CD4-positive, alpha-beta T cell (primary cell): ENCODE data around the gene CTTNBP2. TPM values are rescaled to one million over a fixed set of nuclear protein-coding genes. Genes with fewer than 3 reads are reported as not detected.

Experiments
- ATAC-seq: fragments of 200-7000 bp; cut with Tn5 transposase; one replicate; pipeline ENCODE4 v1.10.0; 2022; ENCODE audit warnings: mild to moderate bottlenecking; ENCODE audit not compliant: poor library complexity
- CTCF ChIA-PET: fragments of 350-600 bp; sonication (Branson Sonifier 250); formaldehyde crosslinking; loops from one replicate; lab custom pipeline; 2021; ENCODE audit warnings: antibody characterized with exemption, inconsistent platforms; lab: Charles Lee
- POLR2A ChIA-PET: fragments of 350-600 bp; sonication (Branson Sonifier 250); formaldehyde crosslinking; loops from one replicate; lab custom pipeline; 2021; ENCODE audit warnings: antibody characterized with exemption, inconsistent platforms; lab: Charles Lee
- DNase-seq, 14 experiments: peaks; one replicate each; pipeline ENCODE4 v3.0.0-alpha.2; 2013 to 2020; ENCODE audit warnings: mixed read lengths in 2 of 14
- H3K27ac ChIP-seq, 2 donors: one replicate each; pipeline versions ENCODE4 v1.5.1 to v1.7.0; 2013; ENCODE audit warnings: low read length in 2 of 2, low read depth in 1 of 2, mild to moderate bottlenecking in 1 of 2
- H3K27me3 ChIP-seq, 2 experiments: 1 replicate in 1 of 2; 2 replicates in 1 of 2; pipeline versions ENCODE4 v1.6.1 to v1.7.0; 2013; ENCODE audit warnings: low read length in 2 of 2, control low read depth in 1 of 2, mild to moderate bottlenecking in 1 of 2, moderate library complexity in 1 of 2; ENCODE audit not compliant: insufficient read depth in 2 of 2, control insufficient read depth in 1 of 2
- H3K36me3 ChIP-seq: one replicate; pipeline ENCODE4 v1.6.1; 2013; ENCODE audit warnings: low read length, control low read depth; ENCODE audit not compliant: insufficient read depth
- H3K4me1 ChIP-seq: one replicate; pipeline ENCODE4 v1.6.1; 2013; ENCODE audit warnings: low read length, control low read depth; ENCODE audit not compliant: insufficient read depth
- H3K4me3 ChIP-seq: one replicate; pipeline ENCODE4 v1.5.1; 2013; ENCODE audit warnings: mild to moderate bottlenecking, low read length, moderate library complexity
- H3K9me3 ChIP-seq, 2 experiments: 1 replicate in 1 of 2; 2 replicates in 1 of 2; pipeline versions ENCODE4 v1.6.1 to v1.7.0; 2013; ENCODE audit warnings: low read length in 2 of 2, mild to moderate bottlenecking in 2 of 2, control low read depth in 1 of 2, moderate library complexity in 1 of 2; ENCODE audit not compliant: control insufficient read depth in 1 of 2, insufficient read depth in 1 of 2
- H3K27ac Mint-ChIP-seq: one replicate; pipeline ENCODE4 v1.8.0; 2020; ENCODE audit warnings: mixed read lengths
- H3K27me3 Mint-ChIP-seq: one replicate; pipeline ENCODE4 v1.8.0; 2021; ENCODE audit warnings: mixed read lengths
- H3K36me3 Mint-ChIP-seq: one replicate; pipeline ENCODE4 v1.8.0; 2021; ENCODE audit warnings: low read depth, mixed read lengths
- H3K4me1 Mint-ChIP-seq: one replicate; pipeline ENCODE4 v1.8.0; 2021; ENCODE audit warnings: low read depth, mixed read lengths
- H3K4me3 Mint-ChIP-seq: one replicate; pipeline ENCODE4 v1.8.0; 2020; ENCODE audit warnings: mild to moderate bottlenecking, mixed read lengths
- H3K9me3 Mint-ChIP-seq: one replicate; pipeline ENCODE4 v1.8.0; 2020; ENCODE audit warnings: mixed read lengths
- CTCF ChIP-seq: fragments of 200-600 bp; IDR thresholded peaks from one replicate; pipeline ENCODE4 v1.8.0; 2022; ENCODE audit warnings: antibody characterized with exemption, mild to moderate bottlenecking
- intact Hi-C, 2 experiments: fragments of 100-400 bp; cut with DNase I in 1 of 2; cut with micrococcal nuclease in 1 of 2; formaldehyde crosslinking; loops; one replicate each; pipeline versions ENCODE4 v1.15.1 to v1.9.0; 2023 to 2025; cut with DNase I, micrococcal nuclease
- total RNA-seq, 174 experiments: library from RNA in 2 of 174; stranded (reverse) in 2 of 174; gene quantifications; one replicate each; pipeline ENCODE4 v1.2.3 and lab custom pipeline; 2021 to 2026

CTTNBP2 gene
- total RNA-seq, 2 experiments from 2014 or later: not detected

GRCh38 chr7:117807676-117808075, 65.6 kb downstream of the CTTNBP2 start:
- DNase-seq (no peak), ATAC-seq (no peak)
- Histone ChIP-seq H3K27ac (no peak overlapping the region), H3K4me3 (no peak overlapping the region), H3K4me1 (no peaks in the 10 kb centered on the region), H3K27me3 (no peaks in the 10 kb centered on the region), H3K9me3 (no peaks in the 10 kb centered on the region), H3K36me3 (no peaks in the 10 kb centered on the region)
- intact Hi-C loops: no loop called here
- ChIA-PET CTCF (no interaction called here), POLR2A (no interaction called here)
- H3K9me3 Mint-ChIP-seq: no peaks in the 10 kb centered on the region
- no peaks in the 10 kb centered on the region for H3K4me1 Mint-ChIP-seq
- H3K4me3 Mint-ChIP-seq: no peak overlapping the region
- no peak for TF ChIP-seq CTCF
- no peaks in the 10 kb centered on the region for H3K36me3 Mint-ChIP-seq
- H3K27me3 Mint-ChIP-seq: no peaks in the 10 kb centered on the region
- no peak overlapping the region for H3K27ac Mint-ChIP-seq

- no peaks in the 10 kb centered on the region for H3K27me3 ChIP-seq
Observed at GRCh38 chr7:117806011-117806410, 67.2 kb downstream of the CTTNBP2 start.

GRCh38 chr7:117805241-117805640, 68.0 kb downstream of the CTTNBP2 start:
- no peak overlapping the region for H3K4me3 Mint-ChIP-seq
- TF ChIP-seq CTCF: no peak
- ATAC-seq (no peak), DNase-seq (no peak)
- Histone ChIP-seq H3K36me3 (no peaks in the 10 kb centered on the region), H3K4me3 (no peak overlapping the region), H3K9me3 (no peaks in the 10 kb centered on the region), H3K27me3 (no peaks in the 10 kb centered on the region), H3K27ac (no peak overlapping the region), H3K4me1 (no peaks in the 10 kb centered on the region)
- intact Hi-C loops: no loop called here
- H3K27me3 Mint-ChIP-seq: no peaks in the 10 kb centered on the region
- H3K4me1 Mint-ChIP-seq: no peaks in the 10 kb centered on the region
- ChIA-PET CTCF (no interaction called here), POLR2A (no interaction called here)
- H3K27ac Mint-ChIP-seq: no peak overlapping the region
- peaks cover 2% of the 10 kb centered on the region for H3K9me3 Mint-ChIP-seq
- H3K36me3 Mint-ChIP-seq: no peaks in the 10 kb centered on the region

More at GRCh38 chr7:117806011-117806410, 67.2 kb downstream of the CTTNBP2 start:
- DNase-seq: no peak
- no peaks in the 10 kb centered on the region for H3K9me3 ChIP-seq
- no peak for TF ChIP-seq CTCF
- H3K27ac ChIP-seq: no peak overlapping the region
- CTCF ChIA-PET: no interaction called here
- POLR2A ChIA-PET: no interaction called here
- Mint-ChIP-seq H3K27me3 (no peaks in the 10 kb centered on the region), H3K4me3 (no peak overlapping the region), H3K9me3 (no peaks in the 10 kb centered on the region), H3K36me3 (no peaks in the 10 kb centered on the region), H3K27ac (no peak overlapping the region), H3K4me1 (no peaks in the 10 kb centered on the region)
- no peak overlapping the region for H3K4me3 ChIP-seq
- no peaks in the 10 kb centered on the region for H3K4me1 ChIP-seq
- no peak for ATAC-seq
- H3K36me3 ChIP-seq: no peaks in the 10 kb centered on the region
- intact Hi-C loops: no loop called here
